HG03520 (cell line): ENCODE measurements around the gene SLX4IP.

Source experiments
- ATAC-seq: cut with Tn5 transposase; IDR thresholded peaks from one replicate; pipeline ENCODE4 v1.9.1; 2021; ENCODE audit warnings: mild to moderate bottlenecking, moderate library complexity; ENCODE audit not compliant: unreplicated experiment

Gene SLX4IP

GRCh38 chr20:10625641-10626040 lies 190.5 kb downstream of the SLX4IP start:
- no peak for ATAC-seq

- no peak for ATAC-seq
Observed at GRCh38 chr20:10626896-10627295, 191.8 kb downstream of the SLX4IP start.

GRCh38 chr20:10629946-10630650 lies 195.0 kb downstream of the SLX4IP start:
- ATAC-seq, result no peak

GRCh38 chr20:10631126-10631525 lies 196.0 kb downstream of the SLX4IP start:
- no peak for ATAC-seq

- ATAC-seq, result no peak
Observed at GRCh38 chr20:10632721-10633509, 197.8 kb downstream of the SLX4IP start.

GRCh38 chr20:10633718-10634117 lies 198.6 kb downstream of the SLX4IP start:
- no peak for ATAC-seq

GRCh38 chr20:10634211-10634610 lies 199.1 kb downstream of the SLX4IP start:
- no peak for ATAC-seq

- no peak for ATAC-seq
Observed at GRCh38 chr20:10634683-10635411, 199.7 kb downstream of the SLX4IP start.

- no peak for ATAC-seq
Observed at GRCh38 chr20:10635476-10636208, 200.5 kb downstream of the SLX4IP start.

- ATAC-seq, result no peak
Observed at GRCh38 chr20:10636326-10636818, 201.3 kb downstream of the SLX4IP start.

- no peak for ATAC-seq
Observed at GRCh38 chr20:10637031-10637559, 202.0 kb downstream of the SLX4IP start.

GRCh38 chr20:10637563-10637962 lies 202.5 kb downstream of the SLX4IP start:
- ATAC-seq, result no peak

GRCh38 chr20:10639077-10639736 lies 204.1 kb downstream of the SLX4IP start:
- ATAC-seq, result no peak

GRCh38 chr20:10639737-10640556 lies 204.8 kb downstream of the SLX4IP start:
- no peak for ATAC-seq

GRCh38 chr20:10640897-10641296 lies 205.8 kb downstream of the SLX4IP start:
- ATAC-seq, result no peak

- no peak for ATAC-seq
Observed at GRCh38 chr20:10641467-10641866, 206.4 kb downstream of the SLX4IP start.

GRCh38 chr20:10641893-10642292 lies 206.8 kb downstream of the SLX4IP start:
- no peak for ATAC-seq

GRCh38 chr20:10642856-10643559 lies 207.9 kb downstream of the SLX4IP start:
- no peak for ATAC-seq

- no peak for ATAC-seq
Observed at GRCh38 chr20:10643560-10643873, 208.4 kb downstream of the SLX4IP start.
